Lung microvascular endothelial cell (primary cell): ENCODE measurements around the gene CHAD. TPM values are rescaled to one million over a fixed set of nuclear protein-coding genes. Genes with fewer than 3 reads are reported as not detected.
"Not testable (repeated sequence)": the region's sequence is repeated elsewhere in the genome, so short reads cannot be mapped to it uniquely, and the experiment has no call there.

Experiments used
- DNase-seq, 2 donors: peaks; one replicate each; pipeline versions ENCODE4 v3.0.0 to v3.0.0-alpha.2; 2010; ENCODE audit warnings: low read depth in 2 of 2
- total RNA-seq: library from RNA; depleted of rRNA; stranded (reverse); fragments of >200 nt; gene quantifications from 2 replicates; pipeline ENCODE4 v1.2.1, GENCODE V29; 2014

The CHAD gene
- total RNA-seq, 1 donor from 2014 or later, result under 0.01 TPM

DNA sequence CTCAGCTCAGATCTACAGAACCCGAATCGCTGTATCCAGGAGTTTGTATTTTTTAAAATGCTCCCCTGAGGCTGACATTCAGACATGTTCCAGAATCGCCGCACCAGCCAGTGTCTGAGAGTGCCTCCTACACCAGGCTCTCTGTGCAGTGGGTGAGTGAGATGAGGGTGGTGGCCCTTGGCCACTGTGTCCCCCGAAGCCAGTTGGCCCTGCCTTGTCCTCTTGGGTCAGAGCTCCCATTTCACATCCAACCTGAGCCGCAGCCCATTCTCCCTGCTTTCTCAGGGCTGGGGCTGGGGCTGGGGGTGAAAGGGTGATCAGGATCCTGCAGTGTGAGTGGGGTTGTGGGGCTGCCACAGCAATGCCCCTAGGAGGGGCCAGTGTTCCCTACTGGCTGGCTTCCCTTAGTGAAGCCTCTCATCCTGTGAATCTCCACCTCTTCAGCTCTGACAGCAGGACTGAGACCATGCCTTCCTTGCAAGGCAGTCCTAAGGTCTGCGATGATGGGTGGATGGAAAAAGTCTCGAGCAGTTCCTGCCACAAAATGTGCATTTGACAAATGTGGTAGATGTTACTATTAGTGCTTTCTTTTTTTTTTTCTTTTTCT, 26.6 kb upstream of the CHAD start:
- no peak for DNase-seq

DNA sequence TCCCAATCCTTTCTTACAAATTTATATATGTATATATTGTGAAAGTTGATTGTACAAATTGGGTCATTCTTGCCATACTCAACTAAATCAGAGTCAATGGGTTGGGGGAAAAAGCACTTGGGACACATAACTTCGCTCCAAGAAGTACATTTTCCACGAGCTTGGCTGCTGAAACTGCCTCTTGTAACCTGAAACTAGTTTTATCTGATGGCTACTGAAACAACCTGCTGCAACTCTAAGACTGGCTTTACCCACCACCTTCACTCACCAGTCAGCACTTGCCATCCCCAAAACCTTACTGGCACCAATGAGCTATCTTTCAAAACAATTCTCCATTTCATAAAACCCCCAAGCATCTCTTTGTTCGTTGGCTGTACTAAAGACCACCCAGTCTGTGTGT, 25.1 kb upstream of the CHAD start:
- no peak for DNase-seq

DNA sequence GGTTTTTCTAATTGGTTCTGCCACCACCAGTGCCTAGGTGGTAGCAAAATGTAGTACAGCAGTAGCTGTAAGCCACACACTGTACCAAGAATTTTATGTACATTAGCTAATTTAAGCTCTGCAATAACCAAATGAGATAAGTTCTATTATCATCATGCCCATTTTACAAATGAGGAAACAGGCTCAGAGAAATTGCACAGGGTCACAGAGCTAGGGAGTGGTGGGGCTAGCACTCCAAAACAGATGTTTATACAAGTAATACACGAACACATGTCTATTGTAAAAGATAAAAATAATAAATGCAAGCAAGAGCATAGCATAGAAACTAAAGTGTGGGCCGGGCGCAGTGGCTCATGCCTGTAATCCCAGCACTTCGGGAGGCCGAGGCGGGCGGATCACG, 23.5 kb upstream of the CHAD start:
- DNase-seq, result no peak

DNA sequence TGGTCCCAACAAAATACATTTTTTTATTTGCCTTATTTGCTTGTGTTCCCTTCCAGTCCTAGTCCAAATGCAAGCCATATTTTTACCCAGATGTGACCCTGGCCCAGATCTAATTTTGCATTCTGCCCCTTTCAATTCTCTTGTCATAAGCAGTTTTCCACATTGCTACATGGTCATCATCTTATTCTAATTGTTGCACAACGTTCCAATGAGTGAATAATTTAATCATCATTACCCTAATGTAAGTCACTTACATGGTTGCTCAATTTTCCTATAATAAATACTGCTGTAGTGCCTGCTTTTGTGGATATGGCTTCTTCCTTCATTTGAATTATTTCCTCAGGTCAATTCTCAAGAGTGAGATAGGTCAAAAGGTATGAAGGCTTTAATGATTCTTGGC, 22.8 kb upstream of the CHAD start:
- no peak for DNase-seq

DNA sequence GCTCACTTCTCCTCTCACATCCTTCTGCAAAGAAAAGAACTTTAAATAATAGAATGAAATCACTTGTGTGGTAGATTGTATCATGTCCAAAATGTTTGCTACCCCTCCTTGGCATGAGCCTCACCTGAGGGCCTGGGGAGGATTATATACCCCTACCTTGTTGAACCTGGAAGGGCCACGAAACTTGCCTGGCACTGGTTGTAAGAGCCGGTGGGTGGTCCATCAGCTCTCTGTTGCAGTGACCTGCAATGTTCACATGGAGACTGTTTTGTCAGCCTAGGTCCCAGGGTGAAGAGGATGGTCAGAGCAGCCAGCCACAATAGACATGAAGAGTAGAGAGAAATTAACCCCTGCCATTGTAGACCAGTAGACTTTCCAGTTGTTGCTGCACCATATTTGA, 20.2 kb upstream of the CHAD start:
- no peak for DNase-seq

DNA sequence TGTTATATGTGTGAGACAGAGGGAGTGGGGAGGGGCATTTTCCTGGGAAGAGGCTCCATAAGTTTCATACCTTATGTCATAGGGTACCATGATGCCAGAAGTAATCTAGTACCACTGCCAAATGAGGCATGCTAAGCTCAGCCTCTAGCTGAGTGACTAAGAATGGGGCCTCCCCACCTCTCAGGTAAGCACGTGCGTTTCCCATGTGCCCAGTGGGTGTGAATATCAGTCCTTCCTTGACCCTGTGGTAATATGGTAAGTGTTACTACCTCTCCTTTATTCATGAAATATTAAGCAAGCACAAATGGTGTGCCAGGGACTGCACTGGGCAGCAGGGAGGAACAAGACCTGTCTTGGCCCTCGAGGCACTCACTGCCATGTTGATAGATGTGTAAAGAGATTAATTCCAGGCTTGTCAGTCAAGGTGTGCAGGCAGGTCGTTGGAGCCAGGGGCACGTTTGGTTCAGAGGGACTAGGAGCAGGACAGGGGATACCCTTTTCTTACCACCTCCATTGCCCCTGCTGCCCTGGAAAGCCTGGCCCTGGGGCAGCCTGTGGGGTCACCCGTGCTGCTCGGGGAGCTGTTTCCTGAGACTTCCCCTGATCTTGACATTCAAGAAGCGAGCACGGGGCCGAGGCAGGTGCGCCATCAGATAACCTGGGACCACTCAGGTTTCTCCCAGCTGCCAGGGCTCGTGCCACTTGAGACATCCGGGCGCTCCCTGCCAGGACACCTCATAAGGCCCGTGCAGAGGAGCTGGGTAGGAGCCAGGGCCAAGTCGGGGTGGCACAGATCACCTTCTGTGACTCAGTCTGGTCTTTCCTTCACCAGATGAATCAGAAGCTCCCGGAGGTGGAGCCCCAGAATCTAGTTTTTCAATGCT, 18.8 kb upstream of the CHAD start:
- peak in 1 of 2 donors; percentile 46 for DNase-seq

DNA sequence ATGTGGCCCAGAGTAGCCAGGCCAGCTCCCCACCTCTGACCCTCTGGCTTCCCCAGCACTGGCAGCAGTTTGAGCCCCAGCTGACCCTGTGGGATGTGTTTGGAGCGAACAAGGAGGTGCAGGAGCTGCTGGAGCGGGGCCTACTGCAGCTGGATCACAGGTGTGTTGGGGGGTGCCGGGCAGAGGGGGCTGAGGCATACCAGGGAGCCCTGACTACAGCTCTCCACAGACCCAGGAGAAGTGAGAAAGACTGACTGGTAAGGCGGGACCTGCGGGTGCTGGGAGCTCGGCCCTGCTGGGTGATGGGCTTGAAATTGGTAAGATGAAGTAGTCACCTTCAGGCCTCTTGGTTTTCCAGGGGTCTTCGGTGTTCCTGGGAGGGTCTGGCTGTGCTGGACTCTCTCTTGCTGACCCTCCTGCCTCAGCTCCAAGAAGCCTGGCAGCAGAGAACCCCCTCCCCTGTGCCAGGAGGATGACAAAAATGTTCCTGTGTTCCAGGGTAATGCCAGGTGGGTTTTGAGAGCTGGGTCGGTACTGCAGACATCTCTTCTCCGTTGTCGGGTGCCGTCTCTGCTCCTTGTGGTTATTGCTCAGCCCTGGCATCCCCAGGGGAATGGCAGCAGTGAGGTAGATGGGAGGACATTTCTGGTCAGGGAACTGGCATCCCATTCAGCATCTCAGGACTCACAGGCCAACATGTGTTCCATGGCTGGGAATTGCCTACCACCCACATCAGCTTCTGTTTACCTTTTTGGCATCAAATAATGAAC, 15.9 kb upstream of the CHAD start:
- no peak for DNase-seq

DNA sequence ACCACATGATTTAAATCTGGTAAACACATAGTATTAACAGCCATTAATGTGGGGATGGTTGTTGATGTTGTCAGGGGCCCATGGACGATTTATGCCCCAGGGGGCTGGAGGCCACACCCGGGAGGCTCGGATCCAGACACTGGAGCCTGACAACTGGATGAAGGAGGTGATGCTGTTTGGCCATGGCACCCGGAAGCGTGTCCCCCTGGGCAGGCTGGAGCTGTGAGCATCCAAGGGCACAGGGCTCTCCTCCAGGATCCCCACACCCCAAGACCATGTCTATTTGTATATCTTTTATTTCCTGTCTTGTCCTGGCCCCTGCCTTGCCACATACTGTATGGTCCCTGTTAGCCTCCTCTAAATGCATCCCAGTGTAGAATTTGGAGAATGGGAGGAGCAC, 14.6 kb upstream of the CHAD start:
- no peak for DNase-seq

DNA sequence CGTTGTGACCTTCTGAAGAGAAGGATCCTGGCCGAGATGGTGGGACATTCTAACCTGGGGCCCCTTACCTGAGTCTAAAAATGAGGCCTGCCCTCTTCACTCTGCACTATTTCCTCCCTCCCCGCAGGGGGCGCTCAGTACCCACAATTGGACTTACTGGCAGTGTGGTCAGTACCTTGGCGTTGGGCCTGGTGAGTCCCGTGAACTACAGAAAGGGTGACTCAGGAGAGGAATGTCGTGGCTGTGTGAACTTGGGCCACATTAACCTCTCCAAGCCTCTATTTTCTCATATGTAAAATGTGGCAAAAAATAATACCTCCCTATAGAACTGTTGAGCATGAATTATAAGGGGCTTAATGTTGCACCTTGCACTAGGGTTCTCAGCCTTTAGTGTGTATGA, 13.8 kb upstream of the CHAD start:
- DNase-seq, result peak; percentile 97 to 98

DNA sequence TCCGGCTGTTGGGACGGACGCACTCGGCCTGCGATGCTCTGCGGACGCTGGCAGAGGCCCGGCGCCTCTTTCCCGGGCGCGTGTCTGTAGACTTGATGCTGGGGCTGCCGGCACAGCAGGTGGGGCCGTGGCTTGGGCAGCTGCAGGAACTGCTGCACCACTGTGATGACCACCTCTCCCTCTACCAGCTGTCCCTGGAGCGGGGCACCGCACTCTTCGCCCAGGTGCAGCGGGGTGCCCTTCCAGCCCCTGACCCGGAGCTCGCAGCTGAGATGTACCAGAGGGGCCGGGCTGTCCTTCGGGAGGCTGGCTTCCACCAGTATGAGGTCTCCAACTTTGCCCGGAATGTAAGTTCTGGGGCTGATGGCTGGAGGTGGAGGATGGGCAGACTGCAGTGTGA, 13.4 kb upstream of the CHAD start:
- no peak for DNase-seq

DNA sequence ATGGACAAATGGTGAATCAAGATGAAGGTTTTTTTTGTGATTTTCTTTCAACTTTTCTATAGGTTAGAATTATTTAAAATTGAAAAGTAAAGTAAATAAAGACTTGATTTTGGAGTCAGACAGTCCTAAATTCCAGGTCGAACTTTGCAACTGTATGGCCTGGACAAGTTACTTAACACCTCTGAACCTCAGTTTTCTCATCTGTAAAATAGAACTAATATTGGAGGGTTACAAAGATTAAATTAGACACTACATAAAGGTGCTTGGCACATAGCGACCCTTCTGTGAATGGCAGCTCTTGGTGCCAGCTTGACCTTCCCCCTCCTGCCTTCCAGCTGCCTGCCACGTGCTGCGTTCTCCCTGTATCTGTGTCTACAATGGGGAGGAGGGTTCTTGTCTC, 13.0 kb upstream of the CHAD start:
- no peak for DNase-seq

DNA sequence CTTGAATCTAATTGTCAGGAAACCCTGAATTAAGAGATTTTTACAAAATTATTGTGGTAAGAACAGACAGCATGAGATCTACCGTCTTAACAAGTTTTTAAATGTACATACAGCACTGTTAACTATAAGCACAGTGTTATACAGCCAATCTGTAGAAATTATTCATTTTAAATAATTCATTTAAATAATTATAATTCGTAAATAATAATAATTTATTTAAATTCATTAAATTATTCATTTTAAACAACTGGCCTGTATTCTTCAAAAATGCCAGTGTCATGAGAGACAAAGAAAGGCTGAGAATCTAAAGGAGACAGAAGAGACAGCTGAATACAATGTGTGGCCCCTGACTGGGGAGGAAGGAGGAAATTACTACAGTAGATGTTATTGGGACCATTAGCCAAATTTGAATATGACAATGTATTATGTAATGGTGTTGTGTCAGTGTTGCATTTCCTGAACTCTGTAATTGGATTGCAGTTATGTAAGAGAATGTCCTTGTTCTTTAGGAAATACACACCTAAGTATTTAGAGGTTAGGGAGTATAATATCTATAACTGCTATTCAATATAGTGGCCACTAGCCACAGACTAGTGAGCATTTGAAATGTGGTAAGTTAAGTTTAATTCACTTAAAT, 12.3 kb upstream of the CHAD start:
- peak in 1 of 2 donors; percentile 70 for DNase-seq

DNA sequence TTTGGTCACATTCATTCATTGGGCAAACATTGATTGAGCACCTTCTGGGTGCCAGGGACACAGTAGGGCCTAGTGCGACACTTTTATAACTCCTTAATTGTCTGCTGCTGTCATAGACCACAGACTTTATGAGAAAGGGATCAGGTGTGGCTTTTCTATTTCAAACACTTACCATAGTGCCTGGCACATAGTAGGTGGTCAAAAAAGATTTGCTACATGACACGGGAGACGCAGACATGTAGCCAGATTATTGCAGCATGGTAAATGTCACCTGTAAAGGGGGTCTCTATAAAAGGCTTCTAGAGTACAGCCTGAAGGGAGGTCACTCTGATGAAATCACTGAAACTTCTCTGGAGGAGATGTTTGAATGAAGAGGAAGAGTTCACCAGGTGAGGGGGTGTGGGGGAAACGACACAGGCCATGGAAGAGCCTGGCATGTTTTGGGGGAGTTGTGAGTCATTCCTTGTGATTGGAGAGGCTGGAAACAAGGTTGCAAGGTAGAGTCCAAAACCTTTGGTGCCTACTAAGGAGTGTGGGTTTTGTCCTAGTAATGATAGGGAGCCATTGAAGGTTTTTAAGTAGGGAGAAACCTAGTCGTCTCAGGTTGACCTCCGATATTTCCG, 11.6 kb upstream of the CHAD start:
- DNase-seq, result no peak

DNA sequence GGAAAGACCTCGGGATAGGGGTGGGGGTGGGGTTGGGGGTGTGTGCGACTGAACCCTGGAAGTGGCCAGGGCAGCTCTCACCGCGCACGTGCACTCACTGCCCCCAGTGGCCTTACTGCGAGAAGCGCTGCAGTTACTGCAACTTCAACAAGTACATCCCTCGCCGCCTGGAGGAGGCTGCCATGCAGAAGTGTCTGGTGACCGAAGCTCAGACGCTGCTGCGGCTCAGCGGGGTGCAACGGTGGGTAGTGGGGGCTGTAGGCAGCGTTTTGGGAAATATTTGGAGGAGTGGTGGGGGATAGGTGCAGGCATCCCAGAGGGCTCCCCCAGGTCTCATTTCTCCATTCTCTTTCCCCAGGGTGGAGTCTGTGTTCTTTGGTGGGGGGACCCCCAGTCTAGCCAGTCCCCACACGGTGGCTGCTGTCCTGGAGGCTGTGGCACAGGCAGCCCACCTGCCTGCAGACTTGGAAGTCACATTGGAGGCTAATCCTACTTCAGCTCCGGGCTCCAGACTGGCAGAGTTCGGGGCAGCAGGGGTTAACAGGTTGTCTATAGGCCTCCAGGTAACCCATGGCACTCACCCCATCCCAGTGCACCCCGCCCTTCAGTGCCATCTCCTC, 11.0 kb upstream of the CHAD start:
- peak; percentile 80 to 85 for DNase-seq

DNA sequence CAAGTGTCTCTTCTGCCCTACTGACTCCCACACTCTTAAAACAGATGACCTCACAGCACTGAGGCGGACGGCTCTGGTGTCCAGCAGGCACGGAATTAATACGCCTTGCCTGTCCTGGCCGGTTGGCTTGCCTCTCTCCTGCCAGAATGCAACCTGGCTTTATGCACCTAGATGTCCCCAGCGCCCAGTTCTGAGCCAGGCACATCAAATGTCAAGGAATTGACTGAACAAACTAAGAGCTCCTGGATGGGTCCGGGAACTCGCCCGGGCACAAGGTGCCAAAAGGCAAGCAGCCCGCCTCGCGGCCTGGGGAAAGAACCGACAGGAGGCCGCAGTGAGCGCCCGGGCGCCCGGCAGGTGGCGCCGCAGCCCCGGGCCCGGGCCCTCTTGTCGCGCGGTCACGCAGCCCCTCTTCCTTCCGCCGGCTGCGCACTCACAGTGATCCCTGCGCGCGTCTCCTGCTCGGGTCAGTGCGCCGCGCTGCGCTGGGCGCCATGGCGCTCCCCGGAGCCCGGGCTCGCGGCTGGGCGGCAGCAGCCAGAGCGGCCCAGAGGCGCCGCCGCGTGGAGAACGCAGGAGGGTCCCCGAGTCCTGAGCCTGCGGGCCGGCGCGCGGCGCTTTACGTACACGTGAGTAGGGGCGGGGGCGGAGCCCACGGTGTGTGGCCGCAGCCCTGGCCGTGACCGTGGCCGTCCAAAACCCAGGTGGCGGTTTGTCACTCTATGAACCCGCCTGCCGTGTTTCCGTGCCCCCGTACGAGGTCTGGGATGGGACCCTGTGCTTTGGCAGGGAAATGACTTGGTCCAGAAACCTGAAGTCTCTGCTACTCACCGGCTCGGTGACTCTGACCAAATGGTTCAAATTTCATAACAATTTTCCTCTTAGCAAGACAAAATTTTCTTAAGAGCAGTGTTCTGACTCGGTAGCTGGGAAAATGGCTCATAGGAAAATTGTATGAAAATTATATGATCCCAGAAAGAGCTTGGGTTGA, 10.0 kb upstream of the CHAD start, which contains the start of gene RSAD1:
Gene RSAD1, plus strand, starts transcription at position 470 of the 991 bp plus-strand sequence. Its CDS starts 25 bp downstream, at position 495.
- DNase-seq, result peak; percentile 89 to 96

DNA sequence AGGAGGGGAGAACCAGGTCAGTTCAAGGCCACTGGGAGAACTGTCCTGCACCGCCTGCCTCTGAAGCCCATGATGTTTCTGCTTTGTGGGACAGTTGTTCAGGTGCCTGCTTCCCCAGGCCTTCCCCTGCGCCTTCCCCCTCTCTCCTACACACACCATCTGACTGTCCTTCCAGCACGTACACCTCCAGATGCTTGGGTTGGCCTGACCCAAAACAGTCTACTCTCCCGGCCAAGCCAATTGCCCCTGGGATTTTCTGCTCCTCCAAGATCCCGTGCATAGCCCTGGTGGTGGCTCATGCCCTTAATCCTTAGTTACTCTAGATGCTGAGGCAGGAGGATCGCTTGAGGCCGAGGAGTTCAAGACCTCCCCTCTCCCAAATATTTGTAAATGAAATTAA, 9.3 kb upstream of the CHAD start:
- no peak for DNase-seq

DNA sequence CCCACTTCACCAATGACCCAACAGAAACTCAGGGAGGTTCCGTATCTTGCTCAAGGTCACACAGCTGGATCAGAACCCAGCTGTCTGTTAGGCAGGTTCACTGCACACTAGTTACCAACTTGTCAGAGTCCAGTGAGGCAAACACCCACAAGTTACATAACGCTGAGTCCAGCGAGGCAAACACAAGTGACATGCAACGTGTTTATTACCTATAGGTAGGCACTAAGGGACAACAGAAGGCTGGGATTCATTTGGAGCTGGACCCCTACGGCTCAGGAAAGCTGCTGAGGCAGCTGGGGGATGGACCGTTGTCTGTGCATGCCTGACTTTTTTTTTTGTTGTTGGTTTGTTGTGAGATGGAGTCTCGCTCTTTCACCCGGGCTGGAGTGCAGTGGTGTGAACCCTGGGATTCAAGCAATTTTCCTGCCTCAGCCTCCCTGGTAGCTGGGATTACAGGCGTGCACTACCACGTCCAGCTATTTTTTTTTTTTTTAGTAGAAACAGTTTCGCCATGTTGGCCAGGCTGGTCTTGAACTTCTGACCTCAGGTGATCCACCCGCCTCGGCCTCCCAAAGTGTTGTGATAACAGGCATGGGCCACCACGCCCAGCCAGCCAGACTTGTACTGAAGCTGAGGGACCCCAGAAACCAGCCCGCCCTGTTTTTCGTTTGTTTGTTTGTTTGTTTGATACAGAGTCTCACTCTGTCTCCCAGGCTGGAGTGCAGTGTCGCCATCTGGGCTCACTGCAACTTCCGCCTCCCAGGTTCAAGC, 8.1 kb upstream of the CHAD start:
- no peak for DNase-seq

DNA sequence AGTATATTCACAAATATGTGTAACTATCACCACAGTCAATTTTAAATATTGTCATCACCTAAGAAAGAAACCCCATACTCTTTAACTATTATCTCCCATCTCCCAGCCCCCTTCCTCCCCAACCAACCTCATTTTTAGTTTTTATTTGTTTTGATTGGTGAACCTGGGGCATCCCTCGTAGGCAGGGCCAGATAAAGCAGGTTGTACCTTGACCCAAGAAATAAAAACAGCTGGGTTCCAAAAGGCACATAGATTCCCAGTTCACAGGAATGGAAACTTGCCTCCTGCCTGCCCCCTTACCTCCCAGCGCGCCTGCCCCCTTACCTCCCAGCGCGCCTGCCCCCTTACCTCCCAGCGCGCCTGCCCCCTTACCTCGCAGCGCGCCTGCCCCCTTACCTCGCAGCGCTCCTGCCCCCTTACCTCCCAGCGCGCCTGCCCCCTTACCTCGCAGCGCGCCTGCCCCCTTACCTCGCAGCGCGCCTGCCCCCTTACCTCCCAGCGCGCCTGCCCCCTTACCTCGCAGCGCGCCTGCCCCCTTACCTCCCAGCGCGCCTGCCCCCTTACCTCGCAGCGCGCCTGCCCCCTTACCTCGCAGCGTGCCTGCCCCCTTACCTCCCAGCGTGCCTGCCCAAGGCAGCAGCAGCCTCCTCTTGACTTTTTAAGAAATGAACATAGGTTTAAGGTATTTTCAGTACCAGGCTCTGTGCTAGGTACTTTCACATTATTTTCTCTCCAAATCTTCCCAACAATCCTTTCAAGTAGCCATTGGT, 7.3 kb upstream of the CHAD start:
- DNase-seq, result not testable (repeated sequence)
